Activated CD8-positive, alpha-beta memory T cell treated with anti-CD3 and anti-CD28 coated beads for 36 hours (primary cell): Measurements from ENCODE around the gene MAP2K2. TPM values are rescaled to one million over a fixed set of nuclear protein-coding genes. Genes with fewer than 3 reads are reported as not detected.
"Not testable (repeated sequence)": the region's sequence is repeated elsewhere in the genome, so short reads cannot be mapped to it uniquely, and the experiment has no call there.

ENCODE experiments used
- CTCF ChIA-PET: fragments of 350-600 bp; sonication (Branson Sonifier 250); formaldehyde crosslinking; loops from one replicate; lab custom pipeline; 2021; ENCODE audit warnings: antibody characterized with exemption; lab: Charles Lee
- POLR2A ChIA-PET: fragments of 350-600 bp; sonication (Branson Sonifier 250); formaldehyde crosslinking; loops from one replicate; lab custom pipeline; 2021; ENCODE audit warnings: antibody characterized with exemption; lab: Charles Lee
- total RNA-seq, 2 experiments: library from RNA; stranded (reverse); gene quantifications; one replicate each; pipeline ENCODE4 v1.2.3, GENCODE V29; 2021

MAP2K2 gene
- 100 to 1,000 TPM; 145 to 149 TPM for total RNA-seq

DNA sequence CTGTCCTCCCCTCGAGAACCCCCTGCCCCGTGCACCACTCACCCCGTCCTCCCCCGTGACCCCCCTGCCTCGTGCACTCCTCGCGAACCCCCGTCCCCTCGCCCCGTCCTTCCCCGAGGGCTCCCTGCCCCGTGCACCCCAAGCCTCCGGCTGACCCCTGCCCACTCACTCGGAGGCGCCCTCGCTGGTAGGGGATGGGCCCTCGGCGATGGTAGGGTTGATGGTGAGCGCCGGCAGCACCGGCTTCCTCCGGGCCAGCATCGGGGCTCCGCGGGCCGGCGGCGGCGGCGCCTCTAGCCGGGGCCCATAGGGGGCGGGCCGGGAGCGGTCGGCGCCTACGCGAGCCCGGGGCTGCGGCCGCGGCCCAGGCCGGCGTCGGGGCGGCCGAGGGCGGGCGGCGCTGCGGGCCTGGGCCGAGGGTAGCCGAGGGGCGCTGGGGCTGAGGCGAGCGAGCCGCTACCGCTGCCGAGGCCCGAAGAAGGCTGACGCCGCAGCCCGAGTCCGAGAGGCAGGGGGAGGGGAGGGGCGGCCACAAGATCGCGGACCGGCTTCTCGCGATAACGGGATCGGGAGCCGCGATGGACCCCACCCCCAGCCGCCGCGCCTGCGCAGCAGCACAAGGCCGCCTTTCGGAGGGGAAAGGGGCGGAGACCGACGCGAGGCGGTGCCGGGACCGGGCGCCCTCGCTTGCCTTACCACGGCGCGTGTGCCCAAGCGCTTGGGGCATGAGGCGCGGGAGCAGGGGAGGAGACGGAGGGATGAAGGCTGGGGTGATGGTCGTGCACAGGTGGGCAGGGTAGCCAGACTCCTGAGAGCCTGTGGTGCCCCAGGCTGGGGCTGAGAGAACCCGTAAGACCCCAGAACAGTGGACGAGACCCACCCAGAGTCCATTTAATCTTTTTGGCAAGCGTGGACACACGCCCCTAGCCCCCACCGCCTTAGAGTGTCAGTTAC, at the start of gene MAP2K2:
MAP2K2 (minus strand) TSS at position 508 of the 954 bp plus-strand sequence; CDS start at position 261, 247 bp downstream.
- ChIA-PET CTCF (interaction anchor here (0.6 to 1.7 kb wide), 2 partner anchors 16 to 234 kb away, joined by 3 to 5 read pairs; no protein-coding TSS in a partner anchor), POLR2A (no interaction called here)

DNA sequence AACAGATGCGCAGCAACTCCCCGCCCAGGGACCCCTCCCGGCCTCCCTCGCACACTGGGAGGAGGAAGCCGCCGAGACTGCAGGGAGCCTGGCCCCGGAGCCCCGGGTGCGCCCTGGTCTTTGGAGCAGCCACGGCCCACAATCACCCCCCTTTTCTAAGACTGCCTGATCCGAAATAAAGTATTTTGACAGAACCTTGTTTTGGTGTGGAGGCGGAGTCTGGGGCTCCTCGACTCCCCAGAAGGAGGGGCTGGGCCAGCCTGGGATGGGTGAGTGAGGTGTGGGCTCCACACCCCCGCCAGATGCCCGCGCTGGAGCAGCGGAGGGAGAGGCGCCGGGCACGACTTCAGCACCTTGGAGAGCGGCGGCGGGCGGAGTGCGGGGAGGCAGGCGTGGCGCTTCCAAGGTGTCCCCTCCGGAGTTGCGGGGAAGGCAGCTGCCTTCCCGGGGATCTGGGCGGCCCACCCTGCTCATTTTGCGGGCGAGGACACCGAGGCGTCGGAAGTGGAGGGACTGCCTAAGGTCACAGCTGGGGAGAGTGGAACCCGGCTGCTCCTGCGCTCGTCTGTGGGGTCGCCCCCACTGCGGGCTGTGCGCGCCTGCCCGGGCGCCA, 49.0 kb upstream of the MAP2K2 start:
- ChIA-PET CTCF (interaction anchor here (0.6 kb wide), 1 partner anchor 21 kb away, joined by 3 read pairs; no protein-coding TSS in a partner anchor), POLR2A (no interaction called here)

DNA sequence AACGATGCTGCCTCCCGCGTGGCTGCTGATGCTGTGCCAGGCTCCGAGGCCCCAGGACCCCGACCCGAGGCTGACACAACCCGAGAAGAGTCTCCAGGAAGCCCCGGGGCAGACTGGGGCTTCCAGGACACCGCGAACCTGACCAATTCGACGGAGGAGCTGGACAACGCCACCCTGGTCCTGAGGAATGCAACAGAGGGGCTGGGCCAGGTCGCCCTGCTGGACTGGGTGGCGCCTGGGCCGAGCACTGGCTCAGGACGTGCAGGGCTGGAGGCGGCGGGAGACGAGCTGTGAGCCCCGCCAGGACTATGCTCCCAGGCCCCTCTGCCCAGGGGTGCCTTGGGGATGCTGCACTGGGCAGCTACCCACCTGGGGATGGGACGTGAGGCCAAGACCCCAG, 47.8 kb upstream of the MAP2K2 start:
- ChIA-PET CTCF (interaction anchor here (0.6 kb wide), 1 partner anchor 493 kb away, joined by 4 read pairs; no protein-coding TSS in a partner anchor), POLR2A (no interaction called here)

DNA sequence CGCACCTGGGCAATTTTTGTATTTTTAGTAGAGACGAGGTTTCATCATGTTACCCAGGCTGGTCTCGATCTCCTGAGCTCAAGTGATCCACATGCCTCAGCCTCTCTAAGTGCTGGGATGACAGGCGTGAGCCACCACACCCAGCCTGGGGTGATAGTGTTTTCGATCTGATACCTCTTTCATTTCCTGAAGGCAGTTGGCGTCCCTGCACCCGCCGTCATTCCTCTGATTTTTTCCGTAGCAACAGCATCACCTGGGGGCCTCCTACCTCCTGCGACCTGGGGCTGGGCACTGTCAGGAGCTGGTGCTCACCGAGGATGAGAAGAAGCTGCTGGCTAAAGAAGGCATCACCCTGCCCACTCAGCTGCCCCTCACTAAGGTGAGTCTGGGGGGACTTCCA, 40.3 kb upstream of the MAP2K2 start:
- CTCF ChIA-PET: interaction anchor here (1.5 kb wide), 1 partner anchor 24 kb away, joined by 3 read pairs; no protein-coding TSS in a partner anchor
- POLR2A ChIA-PET: no interaction called here

DNA sequence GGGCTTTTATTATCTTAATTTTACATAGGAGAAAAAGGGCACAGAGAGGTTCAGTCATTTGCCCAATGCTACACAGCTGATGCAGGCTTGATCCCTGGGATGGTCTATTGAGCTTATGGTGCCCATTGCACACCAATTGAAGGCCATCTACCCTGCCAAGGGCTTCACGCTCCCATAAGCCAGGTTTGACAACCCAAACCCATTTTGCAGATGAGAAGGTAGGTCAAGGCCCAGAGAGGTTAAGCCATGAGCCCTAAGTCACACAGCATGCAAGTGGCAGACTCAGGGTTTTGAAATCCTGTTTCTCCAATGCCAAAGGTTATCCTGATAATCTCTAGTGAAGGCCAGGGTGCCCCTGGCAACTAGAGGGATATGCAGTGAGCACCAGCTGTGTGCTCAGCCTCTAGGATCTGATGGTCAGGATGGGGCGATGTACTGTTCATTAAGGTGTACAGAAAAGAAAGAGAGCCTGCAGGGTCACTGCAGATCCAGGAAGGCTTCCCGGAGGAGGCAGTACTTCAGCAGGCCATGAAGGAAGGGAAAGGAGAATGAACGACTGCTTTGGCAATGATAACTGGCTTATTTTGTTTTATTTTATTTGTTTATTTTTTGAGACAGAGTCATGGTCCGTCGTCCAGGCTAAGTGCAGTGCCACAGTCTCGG, 37.6 kb upstream of the MAP2K2 start:
- CTCF ChIA-PET: interaction anchor here (1.3 kb wide), 1 partner anchor 22 kb away, joined by 4 read pairs; no protein-coding TSS in a partner anchor

DNA sequence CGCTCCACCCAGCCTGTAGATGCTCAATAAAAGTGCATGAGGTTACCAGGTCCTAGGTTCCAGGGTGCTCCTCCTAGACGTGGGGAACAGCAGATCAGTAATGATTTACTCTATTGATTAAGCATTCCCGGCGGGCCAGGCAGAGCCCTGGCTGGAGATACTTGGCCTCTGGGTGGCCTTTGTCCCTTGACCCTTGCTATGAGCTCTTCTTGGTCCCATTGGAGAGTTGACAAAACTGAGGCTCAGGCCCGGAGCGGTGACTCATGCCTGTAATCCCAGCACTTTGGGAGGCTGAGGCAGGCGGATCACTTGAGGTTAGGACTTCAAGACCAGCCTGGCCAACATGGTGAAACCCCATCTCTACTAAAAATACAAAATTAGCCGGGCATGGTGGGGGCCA, 34.0 kb upstream of the MAP2K2 start:
- POLR2A ChIA-PET, CTCF ChIA-PET: not testable (repeated sequence)

More for the DNA sequence above, 37.6 kb upstream of the MAP2K2 start:
- POLR2A ChIA-PET: no interaction called here

DNA sequence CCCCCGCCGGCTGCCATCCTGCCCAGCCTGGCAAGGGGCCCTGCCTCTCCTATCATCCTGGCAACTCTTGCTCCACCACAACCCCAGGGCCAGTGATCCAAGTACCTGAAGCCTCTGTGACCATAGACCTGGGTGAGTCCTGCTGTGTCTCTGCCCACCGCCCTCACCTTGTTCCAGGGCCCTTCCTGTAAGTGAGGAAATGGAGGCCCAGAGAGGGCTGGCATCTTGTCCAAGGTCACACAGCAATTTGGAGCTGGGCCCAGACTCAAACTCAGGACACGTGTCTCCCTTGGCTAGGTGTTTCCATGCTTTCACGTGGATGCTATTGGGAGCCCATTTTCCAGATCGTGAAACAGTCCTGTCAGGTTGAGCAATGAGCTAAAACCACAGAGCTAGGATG, 33.2 kb upstream of the MAP2K2 start:
- CTCF ChIA-PET: interaction anchor here (1.0 kb wide), 1 partner anchor 17 kb away, joined by 3 read pairs; no protein-coding TSS in a partner anchor
- POLR2A ChIA-PET: no interaction called here

DNA sequence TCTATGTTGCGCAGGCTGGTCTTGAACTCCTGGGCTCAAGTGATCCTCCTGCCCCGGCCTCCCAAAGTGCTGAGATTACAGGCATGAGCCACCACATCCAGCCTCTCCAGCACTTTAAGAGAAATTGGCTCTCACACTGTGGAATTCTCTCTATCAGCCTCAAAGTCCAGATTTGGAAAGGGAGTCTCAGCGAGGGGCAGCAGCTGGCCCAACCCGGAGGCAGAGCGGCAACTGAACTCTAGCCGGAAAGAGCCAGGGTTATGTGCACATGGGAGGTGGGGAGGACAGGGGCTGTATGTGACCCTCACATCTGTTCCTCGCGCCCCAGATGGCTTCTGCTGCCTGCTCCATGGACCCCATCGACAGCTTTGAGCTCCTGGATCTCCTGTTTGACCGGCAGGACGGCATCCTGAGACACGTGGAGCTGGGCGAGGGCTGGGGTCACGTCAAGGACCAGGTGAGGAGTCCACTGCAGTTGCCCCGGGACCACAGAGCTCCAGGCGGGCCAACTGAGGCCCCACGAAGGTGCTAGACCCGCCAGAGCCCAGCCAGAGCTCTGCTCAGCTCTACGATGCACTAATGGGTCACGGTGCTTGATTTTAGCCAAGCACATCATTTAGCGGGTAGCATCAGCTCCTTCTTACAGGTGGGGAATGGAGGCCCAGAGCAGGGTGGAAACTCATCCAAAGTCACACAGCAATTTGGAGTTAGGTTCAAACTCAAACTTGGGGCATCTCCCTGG, 30.8 kb upstream of the MAP2K2 start:
- CTCF ChIA-PET: no interaction called here
- POLR2A ChIA-PET: no interaction called here

DNA sequence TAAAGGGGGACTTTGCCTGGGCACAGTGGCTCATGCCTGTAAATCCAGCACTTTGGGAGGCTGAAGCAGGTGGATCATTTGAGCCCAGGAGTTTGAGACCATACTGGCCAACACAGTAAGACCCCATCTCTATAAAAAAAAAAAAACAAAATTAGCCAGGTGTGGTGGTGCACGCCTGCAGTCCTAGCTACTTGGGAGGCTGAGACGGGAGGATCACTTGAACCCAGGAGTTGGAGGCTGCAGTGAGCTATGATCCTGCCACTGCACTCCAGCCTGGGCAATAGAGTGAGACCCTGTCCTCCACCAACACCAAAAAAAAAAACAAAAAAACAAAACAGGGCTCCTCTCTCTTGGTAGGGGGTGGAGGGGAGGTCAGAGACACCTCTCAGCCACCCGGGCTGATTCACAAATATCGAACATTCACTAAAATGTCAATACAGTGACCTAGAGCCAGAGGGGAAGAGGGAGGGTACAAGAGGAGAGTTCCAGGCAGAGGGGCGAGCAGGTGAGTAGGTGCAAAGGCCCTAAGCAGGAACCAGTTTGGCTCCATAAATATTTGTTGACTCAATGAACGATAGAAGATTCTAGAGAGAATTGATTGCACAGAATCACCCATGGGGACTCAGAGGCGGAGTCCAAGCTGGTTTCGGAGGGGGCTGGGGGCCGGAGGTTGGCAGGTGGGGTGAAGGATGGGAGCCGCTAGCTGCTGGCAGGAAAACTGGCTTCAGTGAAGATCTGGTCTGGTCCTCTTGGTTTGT, 28.5 kb upstream of the MAP2K2 start:
- CTCF ChIA-PET: interaction anchor here (0.7 to 1.9 kb wide), 2 partner anchors 13 to 21 kb away, joined by 3 to 7 read pairs; no protein-coding TSS in a partner anchor
- POLR2A ChIA-PET: no interaction called here

DNA sequence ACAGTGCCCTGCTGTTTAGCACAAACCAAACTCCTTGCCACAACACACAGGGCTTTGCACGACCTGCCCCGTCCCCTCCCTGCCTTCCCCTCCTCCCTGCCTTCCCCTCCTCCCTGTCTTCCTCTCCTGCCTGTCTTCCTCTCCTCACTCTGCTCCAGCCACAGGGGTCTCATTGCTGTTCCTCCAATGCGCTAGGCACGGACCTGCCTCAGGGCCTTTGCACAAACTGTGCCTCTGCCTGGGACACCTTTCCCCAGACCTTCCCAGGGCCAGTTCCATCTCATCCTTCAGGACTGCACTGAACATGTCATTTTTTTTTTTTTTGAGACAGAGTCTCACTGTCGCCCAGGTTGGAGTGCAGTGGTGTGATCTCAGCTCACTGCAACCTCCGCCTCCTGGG, 27.7 kb upstream of the MAP2K2 start:
- ChIA-PET POLR2A (no interaction called here), CTCF (interaction anchor here (0.6 to 0.7 kb wide), 2 partner anchors 9 to 22 kb away, joined by 3 read pairs; no protein-coding TSS in a partner anchor)

DNA sequence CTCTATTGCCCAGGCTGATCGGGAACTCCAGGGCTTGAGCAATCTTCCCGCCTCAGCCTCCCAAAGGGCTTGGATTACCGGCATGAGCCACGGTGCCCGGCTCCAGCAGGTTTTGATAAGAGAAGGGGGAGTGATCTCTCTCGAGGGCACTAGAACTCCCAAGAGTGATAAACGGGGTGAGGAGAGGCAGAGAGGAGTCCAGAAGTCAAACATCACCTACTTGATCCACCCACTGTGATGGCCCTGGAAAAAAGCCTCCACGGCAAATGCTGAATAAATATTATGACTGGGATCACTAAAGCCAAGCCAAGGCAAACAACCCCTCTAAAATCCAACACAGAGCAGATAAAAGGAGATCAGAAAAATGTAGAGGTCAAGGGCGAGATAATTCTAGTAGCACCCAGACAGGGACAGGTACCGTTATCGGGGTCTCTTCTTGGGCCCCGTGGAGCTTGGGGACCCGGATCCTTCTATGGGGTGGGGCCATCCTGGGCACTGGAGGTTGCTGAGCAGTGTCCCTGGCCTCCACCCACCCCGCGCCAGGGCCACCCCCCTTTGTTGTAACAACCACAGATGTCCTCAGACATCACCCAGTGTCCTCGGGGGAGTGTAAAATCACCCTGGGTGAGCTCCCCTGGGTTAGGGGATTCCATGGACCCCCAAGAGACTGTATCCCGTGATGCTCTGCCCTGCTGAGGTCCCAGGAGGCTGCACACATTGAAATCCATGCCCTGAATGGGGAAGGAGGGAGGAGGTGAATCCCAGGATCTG, 25.8 kb upstream of the MAP2K2 start:
- ChIA-PET CTCF (no interaction called here), POLR2A (no interaction called here)

DNA sequence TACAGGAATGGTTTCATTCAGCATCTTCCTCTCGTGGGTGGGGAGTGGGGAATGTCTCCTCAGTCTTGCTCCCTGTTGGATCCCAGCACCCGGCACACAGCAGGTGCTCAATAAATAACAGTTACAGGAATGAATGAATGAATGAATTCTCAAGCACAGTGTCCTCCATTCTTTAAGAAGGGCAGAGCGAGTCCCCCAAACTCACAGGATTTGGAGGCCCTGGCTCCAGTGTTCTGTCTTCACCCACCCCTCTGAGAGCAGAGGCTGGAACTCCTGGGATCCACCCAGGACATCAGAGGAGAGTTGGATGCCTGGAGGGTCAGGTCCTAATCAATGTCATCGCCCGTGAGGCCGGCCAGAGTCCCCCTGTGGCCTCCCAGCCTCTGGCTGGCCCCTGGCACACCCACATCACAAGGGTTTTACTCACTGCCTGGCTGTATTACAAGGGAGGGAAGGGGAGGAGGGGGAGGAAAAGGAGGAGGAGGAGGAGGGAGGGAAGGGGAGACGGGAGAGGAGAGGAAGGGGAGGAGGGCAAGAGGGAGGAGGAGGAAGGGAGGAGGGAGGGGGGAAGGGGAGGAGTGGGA, 20.8 kb upstream of the MAP2K2 start:
- POLR2A ChIA-PET: no interaction called here
- CTCF ChIA-PET: no interaction called here

DNA sequence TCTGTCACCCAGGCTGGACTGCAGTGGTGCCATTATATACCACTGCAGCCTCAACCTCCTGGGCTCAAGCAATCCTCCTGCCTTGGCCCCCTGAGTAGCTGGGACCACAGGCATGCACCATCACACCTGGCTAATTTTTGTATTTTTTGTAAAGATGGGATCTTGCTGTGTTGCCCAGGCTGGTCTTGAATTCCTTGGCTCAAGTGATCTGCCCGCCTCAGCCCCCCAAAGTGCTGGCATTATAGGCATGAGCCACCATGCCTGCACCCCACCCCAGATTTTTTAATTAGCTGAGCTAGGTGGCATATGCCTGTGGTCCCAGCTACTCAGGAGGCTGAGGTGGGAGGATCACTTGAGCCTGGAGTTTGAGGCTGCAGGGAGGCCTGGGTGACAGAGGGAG, 19.0 kb upstream of the MAP2K2 start:
- CTCF ChIA-PET: interaction anchor here (0.7 kb wide), 1 partner anchor 79 kb away, joined by 3 read pairs; no protein-coding TSS in a partner anchor
- POLR2A ChIA-PET: not testable (repeated sequence)

DNA sequence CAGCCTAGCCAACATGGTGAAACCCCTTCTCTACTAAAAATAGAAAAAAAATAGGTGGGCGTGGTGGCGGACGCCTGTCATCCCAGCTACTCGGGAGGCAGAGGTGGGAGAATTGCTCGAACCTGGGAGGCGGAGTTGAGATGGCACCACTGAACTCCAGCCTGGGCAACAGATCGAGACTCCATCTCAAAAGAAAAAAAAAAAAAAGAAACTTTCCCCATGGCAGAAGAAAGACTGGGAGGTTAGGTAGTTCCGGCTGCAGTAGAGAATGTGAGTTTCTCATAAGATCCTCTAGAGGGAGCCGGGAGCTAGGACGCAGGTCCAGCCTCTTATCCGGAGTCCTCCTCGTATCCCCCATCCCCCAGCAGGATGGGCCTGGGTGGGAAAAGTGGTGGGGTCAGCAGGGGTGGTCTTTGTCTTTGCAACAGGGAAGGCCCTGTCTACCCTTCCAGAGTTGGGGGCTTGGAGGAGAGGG, 16.4 kb upstream of the MAP2K2 start:
- CTCF ChIA-PET: interaction anchor here (0.6 to 2.4 kb wide), 39 partner anchors 8 to 1578 kb away, joined by 3 to 24 read pairs (median 4); partner anchors contain the start of genes CREB3L3, EEF2 and PIAS4
- POLR2A ChIA-PET: interaction anchor here (0.6 to 0.7 kb wide), 3 partner anchors 152 to 1209 kb away, joined by 5 to 11 read pairs (median 6); no protein-coding TSS in a partner anchor

DNA sequence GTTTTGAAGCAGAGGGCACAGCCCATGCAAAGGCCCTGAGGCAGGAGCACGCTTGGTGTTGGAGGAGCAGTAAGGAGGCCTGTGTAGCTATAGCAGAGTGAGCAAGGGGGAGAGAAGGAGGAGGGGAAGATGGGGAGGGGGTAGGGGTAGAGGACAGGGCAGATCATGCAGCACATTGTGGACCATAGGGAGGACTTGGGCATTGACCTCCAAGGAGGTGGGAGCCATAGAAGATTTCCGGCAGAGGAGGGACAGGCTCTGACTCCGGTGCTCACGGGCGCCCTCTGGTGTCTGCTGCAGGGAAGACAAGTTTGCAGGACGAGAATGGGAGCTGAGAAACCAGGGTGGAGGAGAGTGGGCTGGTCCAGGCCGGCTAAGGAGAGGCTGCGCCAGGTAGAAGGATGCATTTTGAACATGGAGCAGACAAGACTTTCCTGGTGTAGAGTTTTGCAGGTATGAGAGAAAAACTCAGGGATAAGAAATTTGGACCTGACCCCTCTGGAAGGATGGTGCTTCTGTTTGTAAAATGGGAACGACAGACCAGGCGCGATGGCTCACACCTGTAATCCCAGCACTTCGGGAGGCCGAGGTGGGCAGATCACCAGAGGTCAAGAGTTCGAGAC, 15.8 kb upstream of the MAP2K2 start:
- CTCF ChIA-PET: interaction anchor here (0.5 to 2.4 kb wide), 41 partner anchors 8 to 1579 kb away, joined by 3 to 24 read pairs (median 4); partner anchors contain the start of genes CREB3L3, EEF2, MRPL54 and PIAS4
- POLR2A ChIA-PET: interaction anchor here (0.6 to 0.7 kb wide), 2 partner anchors 152 to 182 kb away, joined by 5 to 11 read pairs; no protein-coding TSS in a partner anchor

DNA sequence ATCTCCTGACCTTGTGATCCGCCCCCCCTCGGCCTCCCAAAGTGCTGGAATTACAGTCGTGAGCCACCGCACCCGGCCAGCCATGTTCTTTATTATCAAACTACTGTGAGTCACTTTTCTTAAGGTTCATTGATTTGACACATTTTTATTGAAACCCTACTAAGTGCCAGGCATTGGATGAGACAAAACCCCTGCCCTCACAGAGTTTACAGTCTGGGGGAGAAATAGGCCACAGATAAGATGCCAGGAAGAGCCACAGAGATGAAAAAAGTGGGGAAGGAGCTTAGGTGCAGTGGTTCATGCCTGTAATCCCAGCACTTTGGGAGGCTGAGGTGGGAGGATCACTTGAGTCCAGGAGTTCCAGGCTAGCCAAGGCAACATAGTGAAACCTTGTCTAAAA, 14.5 kb upstream of the MAP2K2 start:
- ChIA-PET POLR2A (no interaction called here), CTCF (interaction anchor here (0.5 to 1.3 kb wide), 2 partner anchors 29 to 132 kb away, joined by 3 read pairs; no protein-coding TSS in a partner anchor)
